Measurements from ENCODE around the gene CRAT.

CRAT gene

DNA sequence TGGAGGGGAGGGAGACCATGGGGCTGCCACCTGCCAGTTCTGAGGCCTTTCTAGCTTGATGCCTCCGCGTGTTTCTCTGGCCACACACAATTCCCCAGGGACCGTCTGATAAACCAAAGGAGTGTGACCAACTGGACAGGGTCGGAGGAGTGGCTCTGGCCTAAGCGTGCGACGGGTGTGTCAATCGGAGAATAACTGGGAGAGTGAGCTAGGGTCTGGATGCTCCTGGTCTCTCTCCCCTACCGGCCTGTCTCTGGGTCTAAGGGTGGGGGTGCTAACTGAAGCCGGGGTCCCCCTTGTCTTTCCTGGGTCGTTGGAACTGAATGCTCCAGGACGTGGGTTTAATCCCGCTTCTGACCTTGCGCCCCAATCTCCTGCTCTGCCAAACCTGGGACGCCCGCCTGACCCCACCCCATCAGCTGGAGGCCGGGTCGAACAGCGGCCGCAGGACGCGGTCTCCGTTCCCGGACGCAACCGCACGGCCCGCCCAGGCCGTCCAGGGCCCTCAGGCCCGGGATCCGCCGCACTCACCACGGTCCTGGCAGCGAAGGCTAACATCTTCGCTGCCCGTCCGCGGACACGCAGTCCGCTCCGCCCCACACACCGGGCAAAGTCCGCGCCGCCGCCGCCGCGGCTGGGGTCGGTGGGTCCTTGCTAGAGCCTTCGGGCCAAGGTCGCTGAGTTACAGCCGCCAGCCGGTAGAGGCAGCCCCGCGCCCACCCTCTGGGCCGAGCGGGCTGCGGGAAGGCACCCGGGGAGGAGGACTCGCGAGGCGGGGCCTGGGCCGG, 447 bp downstream of the CRAT start:
- no peak for DNase-seq

DNA sequence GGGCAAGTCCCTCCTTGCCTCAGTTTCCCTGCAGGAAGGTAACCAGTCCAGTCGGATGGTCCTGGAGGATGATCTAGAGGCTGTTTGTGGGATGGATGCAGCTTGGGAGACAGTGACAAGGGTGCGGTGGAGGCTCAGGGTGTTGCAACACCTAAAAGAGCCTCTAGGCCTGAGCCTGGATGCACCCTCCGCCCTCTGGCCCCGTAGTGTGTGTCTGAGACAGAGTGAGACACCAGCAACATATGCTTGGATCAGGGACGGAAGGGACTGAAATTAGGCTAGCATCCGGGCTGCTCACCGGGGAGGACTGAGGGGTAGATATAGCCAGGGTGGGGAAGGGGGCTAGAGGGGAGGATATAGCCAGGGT, 1.1 kb downstream of the CRAT start:
- DNase-seq, result peak in 1 of 5 experiments; percentile 44

DNA sequence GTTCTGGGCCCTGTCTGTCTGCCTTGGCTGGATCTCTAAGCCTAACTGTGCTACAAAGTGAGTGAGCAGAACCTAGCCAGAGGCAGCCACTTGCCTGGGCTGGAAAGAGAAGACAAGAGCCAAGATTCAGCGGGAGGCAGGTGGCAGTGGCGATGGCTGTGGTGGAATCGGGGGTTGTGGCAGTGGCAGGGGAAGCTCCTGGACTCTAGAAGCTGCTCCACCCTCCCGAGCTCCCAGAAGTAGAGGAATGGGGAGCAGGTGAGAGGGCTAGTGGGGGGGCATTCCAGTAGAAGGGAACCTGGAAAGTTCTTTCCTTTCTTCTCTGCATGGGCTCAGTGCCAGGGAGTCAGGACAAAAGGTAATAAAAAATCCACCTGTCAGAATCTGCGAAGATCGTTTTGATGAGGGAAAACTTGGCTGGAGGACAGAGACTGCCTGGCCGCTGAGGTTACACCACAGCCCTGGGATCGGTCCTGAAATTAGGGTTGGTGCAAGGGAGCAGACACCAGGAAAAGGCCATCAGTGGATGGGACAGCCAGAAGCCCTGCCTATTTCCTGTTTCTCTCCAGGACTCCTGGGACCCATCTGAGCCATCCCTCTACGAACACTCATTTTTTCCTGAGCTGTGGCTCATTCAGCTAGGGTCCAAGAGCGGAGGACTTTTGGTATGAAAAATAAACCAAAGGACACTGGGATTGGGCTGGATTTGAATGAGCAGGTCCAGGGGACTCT, 1.6 kb downstream of the CRAT start:
- no peak for DNase-seq

DNA sequence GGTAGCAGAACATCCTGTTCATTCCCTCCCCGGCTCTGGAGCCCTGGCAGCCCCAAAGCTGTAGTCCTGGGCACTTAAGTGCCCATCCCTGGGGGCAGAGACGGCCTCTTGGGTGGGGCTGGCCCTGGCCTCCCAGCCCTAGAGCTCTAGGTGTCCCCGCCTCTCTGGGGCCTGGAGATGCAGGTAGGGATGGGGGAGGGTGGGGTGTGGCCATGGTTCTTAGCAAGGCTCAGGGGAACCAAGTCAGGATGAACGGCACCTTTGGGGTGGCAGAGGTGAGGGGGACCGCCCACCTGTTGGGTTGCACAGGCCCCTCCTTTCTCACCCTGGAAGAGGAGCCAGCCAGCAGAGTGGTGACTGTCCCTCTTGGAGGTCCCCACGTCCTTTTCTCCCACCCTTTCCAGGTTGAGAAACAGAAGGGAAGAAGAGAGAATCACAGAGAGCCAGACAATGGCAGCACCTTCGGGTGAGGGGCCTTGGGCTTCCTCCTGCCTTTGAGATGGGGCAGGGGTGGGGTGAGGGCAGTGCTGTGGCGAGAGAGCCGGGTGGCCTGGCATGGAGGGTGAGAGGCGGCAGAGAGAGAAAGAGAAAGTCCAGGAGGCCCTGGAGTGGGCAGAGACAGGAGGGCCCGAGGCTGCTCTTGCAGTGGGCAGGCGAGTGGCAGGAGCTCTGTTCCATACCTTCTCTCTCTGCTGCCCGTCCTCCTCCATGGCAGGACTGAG, 2.3 kb downstream of the CRAT start:
- DNase-seq, result no peak

DNA sequence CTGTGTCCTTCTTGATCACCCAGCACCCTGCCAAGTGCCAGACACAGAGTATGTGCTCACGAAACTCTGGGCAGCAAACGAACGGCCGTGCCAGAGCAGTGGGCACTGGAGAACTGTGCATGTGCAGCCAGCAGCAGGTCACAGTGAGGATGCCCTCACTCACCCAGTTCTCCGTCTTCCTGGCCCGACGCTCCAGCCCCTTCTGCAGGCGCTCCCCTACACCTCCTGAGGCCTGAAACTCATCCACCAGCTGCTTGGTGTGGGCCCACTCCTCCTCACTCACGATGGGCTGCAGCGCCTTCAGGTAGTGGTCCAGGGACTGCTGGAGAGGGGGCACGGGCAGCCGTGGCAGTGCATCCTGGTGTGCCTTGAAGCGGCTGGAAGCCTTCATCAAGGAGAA, 2.9 kb downstream of the CRAT start:
- no peak for DNase-seq

DNA sequence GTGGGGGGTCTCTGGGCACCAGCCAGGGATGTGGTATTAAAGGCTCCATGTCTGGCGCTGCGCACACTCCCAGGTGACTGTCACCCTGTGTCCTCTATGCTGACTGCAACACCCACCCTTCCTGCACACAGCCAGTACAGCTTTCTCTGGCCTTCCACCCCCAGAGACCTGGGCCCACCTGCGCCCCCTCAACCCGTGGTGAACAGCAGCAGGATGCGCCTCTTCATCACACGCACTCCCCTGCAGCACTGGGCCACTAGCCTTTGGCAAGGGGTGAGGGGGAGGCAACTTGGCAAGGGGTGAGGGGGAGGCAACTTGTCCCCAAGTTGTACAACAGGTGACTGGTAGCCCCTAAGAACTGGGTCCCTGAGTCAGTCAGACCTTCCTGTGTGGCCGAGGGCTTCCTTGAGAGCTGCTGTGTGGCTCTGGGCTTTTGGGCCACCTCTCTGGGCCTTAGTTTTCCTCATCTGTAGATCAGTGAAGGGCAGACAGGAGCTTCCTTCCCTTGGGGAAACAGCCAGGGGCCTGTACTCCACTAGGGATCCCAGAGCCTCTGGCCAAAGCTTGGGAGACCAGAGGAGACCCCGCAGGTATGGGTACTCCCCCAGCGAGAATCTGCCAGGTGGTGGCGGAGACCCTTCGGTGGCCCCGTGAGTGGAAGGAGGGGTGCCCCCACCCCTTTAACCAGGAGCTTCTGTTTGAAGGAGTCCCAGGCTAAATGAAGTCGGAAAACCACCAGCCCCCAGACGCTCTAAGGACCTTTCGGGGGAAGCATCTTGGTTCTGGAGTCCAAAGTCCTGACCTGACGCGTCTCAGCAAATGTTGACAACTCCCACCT, 4.5 kb downstream of the CRAT start:
- no peak for DNase-seq

DNA sequence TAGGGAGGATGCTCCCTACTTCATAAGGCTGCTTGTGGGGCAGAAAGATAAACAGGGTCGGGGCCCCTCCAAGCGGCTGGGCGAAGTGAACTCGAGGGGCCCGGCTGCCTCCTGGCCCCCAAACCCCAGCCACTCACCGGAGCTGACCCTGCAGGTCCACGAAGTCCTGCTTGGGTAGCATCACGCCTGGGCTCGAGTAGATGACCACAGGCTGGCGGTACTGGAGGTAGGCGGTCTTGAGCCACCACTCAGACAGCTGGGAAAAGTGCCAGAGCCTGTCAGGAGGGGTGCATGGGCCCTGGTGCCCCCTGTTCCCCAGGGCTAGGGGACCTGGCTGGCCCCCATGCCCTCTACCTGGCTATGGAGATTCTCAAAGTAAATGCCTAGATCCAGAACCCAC, 6.5 kb downstream of the CRAT start:
- no peak for DNase-seq

DNA sequence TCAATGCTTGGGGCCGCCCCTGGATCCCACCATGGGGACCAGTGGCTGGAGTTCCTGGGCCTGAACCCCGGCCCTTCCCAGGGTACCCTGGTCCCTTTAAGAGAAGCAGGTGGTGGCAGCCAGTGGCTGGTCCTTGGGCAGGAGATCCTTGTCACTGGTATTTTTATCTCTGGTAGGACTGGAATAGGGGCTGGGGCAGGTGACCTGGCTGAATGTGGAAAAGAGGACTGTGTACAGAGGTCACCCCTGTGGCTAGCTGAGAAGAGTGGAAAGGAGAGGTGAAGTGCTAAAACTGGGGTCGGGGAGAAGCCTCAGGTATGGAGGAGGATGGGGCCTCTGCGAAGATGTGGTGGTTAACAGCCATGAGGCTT, 7.0 kb downstream of the CRAT start:
- no peak for DNase-seq

DNA sequence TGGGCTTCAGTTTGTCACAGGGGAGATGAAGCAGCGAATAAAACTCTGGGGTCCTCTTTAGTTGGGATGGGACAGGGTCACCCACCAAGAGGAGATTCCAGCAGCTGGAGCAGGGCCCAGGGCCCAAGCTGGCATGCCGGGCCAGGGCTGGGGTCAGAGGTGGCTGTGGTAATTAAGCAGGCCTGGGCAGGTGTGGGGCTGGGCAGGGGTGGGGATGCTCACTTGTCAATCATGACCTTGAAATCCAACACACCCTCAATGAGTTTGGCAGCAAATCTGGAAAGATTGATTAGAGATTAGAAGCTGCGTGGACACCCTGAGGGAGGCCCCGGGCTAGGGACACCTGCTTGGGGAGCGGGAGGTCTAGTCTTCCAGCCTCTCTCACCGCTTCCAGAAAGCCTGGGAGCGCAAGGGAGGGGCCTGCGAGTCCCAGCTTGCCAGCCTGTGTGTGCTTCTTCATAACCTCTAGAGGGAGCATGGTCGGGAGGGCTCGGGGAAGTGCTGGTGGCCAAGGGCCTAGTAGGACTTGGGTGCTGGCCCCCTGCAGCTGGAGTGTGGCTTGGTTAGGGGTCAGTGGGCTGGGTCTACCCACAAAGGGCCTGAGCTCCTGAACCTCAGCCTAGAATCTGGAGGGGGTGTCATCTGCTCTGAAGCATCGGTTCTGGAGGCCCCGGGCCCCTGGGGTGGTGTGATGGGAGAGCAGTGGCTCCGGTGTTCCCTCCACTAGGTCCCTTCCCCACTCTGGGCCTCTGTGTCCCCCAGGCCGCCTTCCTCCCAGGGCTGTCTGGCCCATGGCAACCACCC, 7.6 kb downstream of the CRAT start:
- DNase-seq, result peak in 1 of 5 experiments; percentile 39

DNA sequence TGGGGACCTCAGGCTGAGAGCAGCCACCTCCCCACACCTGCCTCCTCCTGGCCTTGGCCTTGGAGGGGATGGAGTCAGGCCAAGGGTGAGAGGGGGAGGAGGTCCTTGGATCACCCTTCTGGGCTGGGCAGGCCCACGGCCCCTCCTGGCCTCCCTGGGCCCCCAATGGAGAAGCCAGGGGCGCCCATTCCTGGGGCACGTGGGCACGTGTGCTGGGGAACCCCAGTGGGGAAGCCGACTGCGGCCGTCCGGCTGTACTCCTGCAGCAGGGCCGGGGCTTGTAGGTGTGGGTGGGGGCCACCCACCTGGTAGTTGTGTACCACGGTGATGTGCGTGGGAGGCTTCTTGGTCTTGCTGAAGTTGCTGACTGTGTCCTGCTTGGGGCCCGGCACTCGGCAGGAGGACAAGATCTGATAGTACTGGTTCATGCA, 8.5 kb downstream of the CRAT start:
- no peak for DNase-seq

DNA sequence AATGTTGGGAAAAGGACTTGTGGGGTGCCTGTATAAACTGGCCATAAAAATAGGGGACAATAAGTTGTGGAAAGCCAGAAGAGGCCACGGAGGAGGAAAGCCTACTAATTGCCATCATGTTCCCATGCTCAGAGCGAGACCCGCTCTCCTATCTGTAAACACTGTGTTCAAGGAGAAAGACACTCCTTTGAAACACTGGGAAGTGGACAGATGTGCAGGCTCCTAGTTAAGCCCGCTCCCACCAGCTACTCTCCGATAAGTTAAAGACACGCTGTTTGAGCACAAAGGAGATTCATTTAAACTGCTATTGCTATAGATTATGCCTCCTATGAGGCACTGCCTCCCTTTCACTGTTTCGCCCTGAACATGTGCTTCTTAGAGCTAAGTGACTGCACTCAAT, 9.3 kb downstream of the CRAT start:
- DNase-seq, result no peak

DNA sequence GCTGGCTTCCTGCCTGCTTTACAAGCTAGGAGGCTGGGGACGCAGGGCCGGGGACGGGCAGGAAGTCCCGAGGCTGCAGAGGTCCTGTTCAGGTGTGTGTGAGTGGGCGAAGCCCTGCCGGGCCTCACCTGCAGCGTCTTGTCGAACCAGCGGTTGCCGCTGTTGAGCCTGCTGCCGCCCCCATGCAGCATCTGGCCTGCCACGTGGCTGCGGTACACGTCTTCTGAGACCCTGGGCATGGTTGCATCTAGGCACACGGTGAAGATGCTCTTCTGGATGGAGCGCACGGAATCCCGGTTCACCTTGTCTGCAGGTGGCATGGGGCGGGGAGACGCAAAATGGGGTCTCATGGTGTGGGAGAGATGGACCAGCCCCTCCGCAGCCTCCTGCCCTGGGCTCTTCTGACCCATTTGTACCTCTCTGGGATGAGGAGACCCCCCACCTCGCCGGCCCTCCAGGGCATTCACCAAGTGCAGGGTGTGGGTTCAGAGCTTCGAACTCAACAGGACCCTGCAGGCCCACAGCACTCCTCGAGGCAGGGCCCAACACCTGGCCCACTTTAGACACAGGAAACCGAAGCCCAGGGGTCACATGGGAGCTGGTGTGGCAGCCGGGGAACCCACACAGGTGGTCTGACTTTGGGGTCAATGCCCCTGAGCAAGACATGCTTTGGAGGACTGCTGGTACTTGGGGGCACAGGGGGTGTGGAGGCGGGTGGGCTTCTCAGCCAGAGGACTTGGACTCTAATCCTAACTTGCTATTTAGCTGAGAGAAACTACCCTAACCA, 10.0 kb downstream of the CRAT start:
- DNase-seq, result no peak

DNA sequence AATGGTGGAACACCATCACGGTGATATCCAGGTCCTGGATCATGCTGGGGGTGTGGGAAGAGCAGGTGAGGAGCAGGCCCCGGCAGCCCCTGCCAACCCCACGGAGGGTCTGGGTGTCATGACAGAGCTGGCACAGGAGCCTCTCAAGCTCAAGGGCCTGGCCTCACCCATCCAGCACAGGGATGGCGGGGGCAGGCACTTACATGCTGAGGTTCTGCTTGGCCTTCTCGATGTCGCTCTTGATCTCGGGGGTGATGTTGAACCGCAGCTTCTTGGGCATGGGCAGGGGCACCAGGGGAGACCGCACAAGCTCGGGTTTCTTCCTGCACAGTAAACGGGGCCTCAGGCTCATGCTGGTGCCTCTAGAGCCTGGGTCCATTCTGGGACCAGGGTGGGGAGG, 12.3 kb downstream of the CRAT start:
- no peak for DNase-seq

DNA sequence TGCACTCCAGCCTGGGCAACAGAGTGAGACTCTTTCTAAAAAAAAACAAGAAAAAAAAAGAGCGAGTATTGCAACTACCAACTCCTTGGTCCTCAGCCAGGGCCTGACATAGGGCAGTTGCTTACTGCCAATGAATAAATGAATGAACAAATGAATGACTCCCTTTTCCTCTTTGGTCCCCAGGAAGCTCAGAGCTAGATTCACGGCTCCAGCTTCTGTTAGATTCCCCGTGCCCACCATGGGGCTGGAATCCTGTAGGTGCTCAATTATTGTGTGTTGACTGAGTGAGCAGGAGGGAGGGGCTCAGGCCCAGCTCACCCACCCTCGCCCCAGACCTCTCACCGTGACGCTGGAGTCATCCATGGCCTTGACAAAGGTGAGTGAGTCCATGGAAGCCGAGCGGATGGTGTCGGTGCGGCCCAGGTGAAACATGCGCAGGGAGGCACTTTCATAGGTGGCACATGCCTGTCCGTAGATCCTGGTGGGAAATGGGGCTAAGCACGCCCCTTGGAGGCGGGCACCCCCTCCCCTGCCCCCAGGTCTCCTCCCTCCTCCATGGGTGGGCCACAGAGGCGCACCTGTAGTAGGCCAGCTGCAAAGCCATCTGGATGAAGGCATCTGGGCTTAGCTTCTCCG, 12.8 kb downstream of the CRAT start:
- DNase-seq, result no peak

DNA sequence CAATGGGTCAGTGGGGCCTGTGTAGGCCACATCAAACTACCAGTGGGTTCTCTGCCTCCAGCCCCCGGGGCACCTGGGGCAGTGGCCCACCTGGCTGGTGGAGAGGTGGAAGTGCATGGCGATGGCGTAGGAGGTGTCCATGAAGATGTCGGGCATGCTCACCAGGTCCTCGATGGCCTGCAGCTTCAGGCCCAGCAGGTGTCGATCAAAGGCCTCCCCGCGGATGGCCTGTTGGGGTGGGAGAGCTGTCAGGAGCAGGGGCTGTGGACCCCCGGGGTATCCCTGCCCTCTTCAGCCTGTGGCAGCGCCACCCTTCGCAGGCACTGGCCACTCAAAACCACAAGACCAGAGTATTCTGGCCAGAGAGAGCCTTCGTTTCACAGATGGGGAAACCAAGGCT, 14.7 kb downstream of the CRAT start:
- DNase-seq, result no peak

DNA sequence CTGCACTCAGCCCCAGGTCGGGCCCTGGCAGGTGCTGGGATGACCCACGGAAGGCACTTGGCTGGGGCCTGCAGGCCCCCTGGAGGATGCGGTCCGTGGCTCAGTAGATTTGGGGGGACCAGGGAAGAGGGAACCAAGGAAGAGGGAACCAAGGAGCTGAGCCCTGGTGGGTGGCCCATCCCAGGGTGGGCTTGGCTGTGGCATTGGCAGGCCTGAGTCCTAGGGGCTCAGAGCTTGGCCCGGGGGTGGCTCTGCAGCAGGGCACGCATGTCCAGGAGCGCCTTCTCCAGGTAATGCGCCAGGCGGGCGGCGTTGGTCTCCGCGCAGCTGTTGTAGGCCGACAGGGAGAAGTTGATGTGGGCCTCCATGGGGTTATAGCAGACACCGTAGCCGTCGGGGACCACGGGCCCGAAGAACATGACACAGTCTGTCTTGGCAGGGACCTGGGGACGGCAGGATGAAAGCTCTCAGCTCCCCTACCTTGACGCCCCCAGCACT, 15.4 kb downstream of the CRAT start:
- no peak for DNase-seq

DNA sequence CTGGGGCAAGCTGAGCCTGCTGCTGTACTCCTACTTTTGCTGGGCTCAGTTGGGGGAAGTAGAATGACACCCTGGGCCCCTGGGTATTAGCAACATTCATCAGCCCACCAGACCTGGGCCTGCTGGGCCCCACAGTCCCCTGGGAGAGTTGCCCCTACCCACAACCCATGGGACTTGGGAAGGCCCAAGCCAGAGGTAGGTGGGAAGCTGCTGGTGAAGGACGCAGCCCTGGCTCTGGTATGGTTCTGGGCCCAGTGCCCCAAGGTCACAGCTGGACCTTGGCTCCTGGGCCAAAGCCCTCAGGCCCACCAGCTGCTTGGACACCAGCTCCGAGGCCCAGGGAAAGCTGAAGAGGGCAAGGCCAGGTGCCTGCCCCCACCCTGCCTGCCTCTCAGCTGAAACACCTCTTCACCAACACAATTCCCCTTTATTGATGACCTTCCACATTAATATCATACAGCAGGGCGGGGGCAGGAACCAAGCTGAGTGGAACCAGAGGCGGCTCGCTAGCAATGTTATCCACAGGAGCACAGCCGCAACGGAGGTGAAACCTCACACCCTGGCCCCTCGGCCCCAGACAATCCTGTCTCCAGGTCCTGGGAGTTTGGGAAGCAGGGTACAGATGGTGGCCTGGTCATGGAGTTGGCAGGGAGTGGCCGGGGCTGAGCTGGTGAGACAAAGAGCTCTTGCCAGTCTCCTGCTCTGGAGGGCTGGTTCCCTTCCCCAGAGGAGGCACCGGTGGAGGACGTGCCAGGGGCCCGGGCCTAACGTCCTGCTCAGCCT, 16.0 kb downstream of the CRAT start:
- no peak for DNase-seq

DNA sequence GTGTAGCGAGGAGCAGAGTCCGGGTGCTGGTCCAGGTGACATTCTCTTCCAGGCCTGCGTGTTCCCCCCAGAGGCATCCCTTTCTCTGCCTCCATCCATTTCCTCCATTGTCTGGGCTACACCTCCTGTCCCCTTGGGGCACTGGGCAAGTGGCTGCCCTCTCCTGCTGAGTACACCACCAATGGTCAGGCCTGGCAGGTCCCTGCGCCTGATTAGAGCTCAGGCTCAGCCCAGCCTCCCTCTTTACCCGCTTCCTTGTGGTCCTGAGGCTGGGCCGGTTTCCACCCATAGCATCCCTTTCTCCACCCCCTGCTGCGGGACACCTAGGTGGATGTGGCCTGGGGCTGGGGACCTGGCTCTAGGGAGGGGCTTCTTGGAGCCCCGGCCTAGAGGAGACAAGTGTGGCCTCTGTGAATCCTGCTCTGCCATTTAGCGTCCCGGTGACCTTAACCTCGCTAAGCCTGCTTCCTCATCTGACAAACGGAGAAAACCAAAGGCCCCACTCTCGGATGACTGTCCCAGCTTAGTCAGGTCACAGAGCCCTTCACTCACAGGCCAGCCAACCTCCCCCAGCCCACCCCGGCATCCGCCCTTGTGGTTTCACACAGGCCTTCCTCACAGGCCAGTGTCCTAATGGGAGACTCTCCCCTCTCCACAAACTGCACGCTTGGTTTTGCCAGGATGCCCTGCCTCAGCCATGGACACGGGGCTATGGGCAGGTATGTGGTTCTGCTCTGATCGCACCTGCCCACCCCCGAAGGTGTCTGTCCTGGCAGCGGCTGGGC, 16.8 kb downstream of the CRAT start:
- DNase-seq, result no peak

DNA sequence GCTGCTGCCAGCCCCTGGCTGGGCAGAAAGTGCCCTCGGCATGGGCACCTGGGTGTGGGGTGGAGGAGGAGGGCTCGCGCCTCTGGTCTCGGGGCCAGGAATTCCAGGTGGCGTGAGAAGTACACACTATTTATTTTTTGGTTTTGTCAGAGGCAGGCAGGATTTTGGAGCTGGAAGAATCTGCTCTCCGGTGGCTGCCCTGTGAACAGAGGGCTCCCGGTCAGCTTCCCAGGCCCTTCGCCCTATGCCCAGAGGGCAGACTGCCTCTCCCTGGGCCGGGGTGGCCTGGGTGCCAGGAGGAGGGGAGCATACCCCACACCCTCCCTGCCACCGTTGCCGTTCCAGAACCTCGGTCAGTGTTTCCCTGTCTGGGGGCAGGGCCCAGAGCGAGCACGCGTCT, 21.3 kb downstream of the CRAT start:
- DNase-seq, result no peak
